Dermis microvascular lymphatic vessel endothelial cell (primary cell): Measurements from ENCODE around the gene IFNL2. TPM values are rescaled to one million over a fixed set of nuclear protein-coding genes. Genes with fewer than 3 reads are reported as not detected.

Source experiments
- DNase-seq, 2 donors: peaks; one replicate each; pipeline versions ENCODE4 v3.0.0 to v3.0.0-alpha.2; 2010; ENCODE audit warnings: low read depth in 2 of 2
- total RNA-seq: library from RNA; depleted of rRNA; stranded (reverse); fragments of >200 nt; gene quantifications from 2 replicates; pipeline ENCODE4 v1.2.1, GENCODE V29; 2014

The IFNL2 gene
- total RNA-seq, 1 donor from 2014 or later: not detected

GRCh38 chr19:39316627-39317321, 48.6 kb downstream of the IFNL2 start:
- DNase-seq: no peak

GRCh38 chr19:39317476-39317875, 49.3 kb downstream of the IFNL2 start:
- no peak for DNase-seq

- no peak for DNase-seq
Measured at GRCh38 chr19:39318071-39318470, 49.9 kb downstream of the IFNL2 start.

DNA sequence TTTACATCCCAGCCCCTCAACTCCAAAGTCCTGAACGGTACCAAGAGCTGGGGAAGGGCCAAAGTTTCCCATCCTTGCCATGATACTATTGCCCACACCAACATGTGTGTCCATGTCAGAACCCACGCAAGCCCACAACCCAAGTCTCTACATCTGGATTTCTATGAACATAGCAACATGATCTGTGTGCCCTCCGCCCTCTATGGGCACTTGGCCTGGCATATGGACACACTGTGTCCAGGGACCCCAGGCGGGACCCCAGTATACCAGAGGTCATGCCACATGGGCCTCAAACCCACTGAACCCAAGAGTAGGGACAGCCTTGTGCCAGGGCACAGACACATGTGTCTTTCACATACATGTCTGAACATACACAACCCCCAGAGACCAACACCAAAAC, 50.5 kb downstream of the IFNL2 start:
- DNase-seq: no peak

GRCh38 chr19:39319098-39319891, 51.1 kb downstream of the IFNL2 start:
- no peak for DNase-seq

Other genes with a start within 250 kb of the IFNL2 start
- gene FBXO27, start 235.8 kb upstream of the IFNL2 start, total RNA-seq: 0.77 and 1.0 TPM in 2 replicates
- not detected in 2 replicates for gene ACP7, start 184.0 kb upstream of the IFNL2 start, total RNA-seq
- 4.2 and 6.1 TPM in 2 replicates for gene PAK4, start 142.6 kb upstream of the IFNL2 start, total RNA-seq
- not detected in 2 replicates for gene NCCRP1, start 71.4 kb upstream of the IFNL2 start, total RNA-seq
- not detected in 2 replicates for gene SYCN, start 64.1 kb upstream of the IFNL2 start, total RNA-seq
- not detected in 2 replicates for gene IFNL3, start 23.4 kb upstream of the IFNL2 start, total RNA-seq
- gene IFNL4, start 19.5 kb upstream of the IFNL2 start, total RNA-seq: not detected in 2 replicates
- gene IFNL1, start 28.0 kb downstream of the IFNL2 start, total RNA-seq: not detected in 2 replicates
- 0.39 and 0.76 TPM in 2 replicates for gene LRFN1, start 52.5 kb downstream of the IFNL2 start, total RNA-seq
- gene GMFG, start 67.6 kb downstream of the IFNL2 start, total RNA-seq: 194 and 220 TPM in 2 replicates
- 19.8 and 31.2 TPM in 2 replicates for gene SAMD4B, start 74.0 kb downstream of the IFNL2 start, total RNA-seq
- gene PAF1, start 122.7 kb downstream of the IFNL2 start, total RNA-seq: 23.4 and 24.9 TPM in 2 replicates
- 11.6 and 17.3 TPM in 2 replicates for gene MED29, start 123.0 kb downstream of the IFNL2 start, total RNA-seq
- 0.64 and 1.8 TPM in 2 replicates for gene ZFP36, start 138.5 kb downstream of the IFNL2 start, total RNA-seq
- 10.5 and 16.9 TPM in 2 replicates for gene PLEKHG2, start 144.3 kb downstream of the IFNL2 start, total RNA-seq
- gene RPS16, start 167.6 kb downstream of the IFNL2 start, total RNA-seq: 117 and 133 TPM in 2 replicates
- gene SUPT5H, start 177.2 kb downstream of the IFNL2 start, total RNA-seq: 29.9 and 38.1 TPM in 2 replicates
- 48.3 and 50.3 TPM in 2 replicates for gene TIMM50, start 212.4 kb downstream of the IFNL2 start, total RNA-seq
- gene DLL3, start 230.6 kb downstream of the IFNL2 start, total RNA-seq: 0.25 and 0.39 TPM in 2 replicates
- gene SELENOV, start 246.7 kb downstream of the IFNL2 start, total RNA-seq: not detected in 2 replicates